Body of pancreas (tissue), 4 donors: ENCODE results near the gene SCG5.
"Not testable (repeated sequence)": the region's sequence is repeated elsewhere in the genome, so short reads cannot be mapped to it uniquely, and the experiment has no call there.

Experiments
- POLR2A ChIP-seq, 3 donors: fragments of 450-650 bp; IDR thresholded peaks; one replicate each; pipeline ENCODE4 v1.6.1; 2016; ENCODE audit warnings: antibody characterized with exemption in 3 of 3, mild to moderate bottlenecking in 2 of 3
- TF ChIP-seq, protein P1 (sequence below), 7 experiments: fragments of 450-650 bp in 4 of 7; fragments of 200-600 bp in 3 of 7; sonication (generic) in 3 of 7; IDR thresholded peaks; one replicate each; pipeline ENCODE4 v1.5.1; 2016 to 2019; ENCODE audit warnings: antibody characterized with exemption in 7 of 7

DNA sequence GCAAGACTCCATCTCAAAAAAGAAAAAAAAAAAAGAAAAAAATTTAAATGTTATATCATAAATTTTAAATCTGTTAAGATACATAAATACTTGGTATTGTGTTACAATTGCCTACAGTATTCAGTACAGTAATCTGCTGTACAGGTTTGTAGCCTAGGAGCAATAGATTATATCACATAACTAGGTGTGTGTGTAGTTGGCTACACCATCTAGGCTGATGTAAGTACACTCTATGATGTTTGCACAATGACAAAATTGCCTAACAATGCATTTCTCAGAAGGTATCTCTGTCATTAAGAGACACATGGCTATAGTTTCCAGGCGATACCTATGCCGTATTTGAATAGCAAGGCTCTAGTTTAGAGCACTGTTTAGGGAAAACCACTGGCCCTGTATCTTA lies 32.0 kb upstream of the SCG5 start:
- TF ChIP-seq, protein P1, sequence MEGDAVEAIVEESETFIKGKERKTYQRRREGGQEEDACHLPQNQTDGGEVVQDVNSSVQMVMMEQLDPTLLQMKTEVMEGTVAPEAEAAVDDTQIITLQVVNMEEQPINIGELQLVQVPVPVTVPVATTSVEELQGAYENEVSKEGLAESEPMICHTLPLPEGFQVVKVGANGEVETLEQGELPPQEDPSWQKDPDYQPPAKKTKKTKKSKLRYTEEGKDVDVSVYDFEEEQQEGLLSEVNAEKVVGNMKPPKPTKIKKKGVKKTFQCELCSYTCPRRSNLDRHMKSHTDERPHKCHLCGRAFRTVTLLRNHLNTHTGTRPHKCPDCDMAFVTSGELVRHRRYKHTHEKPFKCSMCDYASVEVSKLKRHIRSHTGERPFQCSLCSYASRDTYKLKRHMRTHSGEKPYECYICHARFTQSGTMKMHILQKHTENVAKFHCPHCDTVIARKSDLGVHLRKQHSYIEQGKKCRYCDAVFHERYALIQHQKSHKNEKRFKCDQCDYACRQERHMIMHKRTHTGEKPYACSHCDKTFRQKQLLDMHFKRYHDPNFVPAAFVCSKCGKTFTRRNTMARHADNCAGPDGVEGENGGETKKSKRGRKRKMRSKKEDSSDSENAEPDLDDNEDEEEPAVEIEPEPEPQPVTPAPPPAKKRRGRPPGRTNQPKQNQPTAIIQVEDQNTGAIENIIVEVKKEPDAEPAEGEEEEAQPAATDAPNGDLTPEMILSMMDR (IDR thresholded peaks at IDR 0.05) = not testable (repeated sequence)
- TF ChIP-seq POLR2A (IDR thresholded peaks at IDR 0.05) = not testable (repeated sequence)
